HCT116 (cell line): ENCODE data around the gene FMO2. TPM values are rescaled to one million over a fixed set of nuclear protein-coding genes. Genes with fewer than 3 reads are reported as not detected.

Experiments
- ATAC-seq: fragments of 200-7000 bp; cut with Tn5 transposase; 2 replicates; pipeline ENCODE4 v1.9.1; 2020; ENCODE audit warnings: mild to moderate bottlenecking, moderate library complexity
- BruUV-seq: library from RNA; stranded (reverse); fragments of 400-500 nt; replicated peaks from 2 replicates; lab custom pipeline; 2021; lab: Mats Ljungman, UMichigan
- CTCF ChIA-PET: fragments of 300-600 bp; sonication (Branson Sonifier 250); formaldehyde crosslinking; loops from one replicate; lab custom pipeline; 2021; ENCODE audit warnings: antibody characterized with exemption; lab: Charles Lee
- POLR2A ChIA-PET: fragments of 300-600, 350-600 bp; sonication (Branson Sonifier 250); formaldehyde crosslinking; loops from one replicate; lab custom pipeline; 2021; ENCODE audit warnings: antibody characterized with exemption; lab: Charles Lee
- RAD21 ChIA-PET, 2 experiments: fragments of 300-600 bp; sonication (Branson Sonifier 250); formaldehyde crosslinking; loops; one replicate each; lab custom pipeline; 2023; ENCODE audit warnings: low total read pairs in 2 of 2; ENCODE audit not compliant: uncharacterized antibody in 2 of 2, unreplicated experiment in 2 of 2, low non-redundant PET in 1 of 2; lab: Charles Lee
- DNase-seq: peaks from one replicate; pipeline ENCODE4 v3.0.0-alpha.2; 2010; ENCODE audit warnings: low read depth, low spot score
- H2AFZ ChIP-seq: fragments of 200-600 bp; shearing (Covaris generic), sonication (generic); 2 replicates; pipeline ENCODE4 v1.6.1; 2017; ENCODE audit warnings: low read depth, mixed run types, mixed read lengths, antibody characterized with exemption, low read length; ENCODE audit not compliant: poor library complexity, severe bottlenecking
- H3K27ac ChIP-seq: 2 replicates; pipeline ENCODE4 v1.5.1; 2012; ENCODE audit warnings: low read depth, low read length
- H3K27me3 ChIP-seq: fragments of 200-600 bp; sonication (generic); 2 replicates; pipeline ENCODE4 v1.6.1; 2016; ENCODE audit warnings: mixed run types, low read length, mixed read lengths; ENCODE audit not compliant: insufficient read depth
- H3K36me3 ChIP-seq, 2 experiments: fragments of 200-500 bp in 1 of 2; fragments of 200-600 bp in 1 of 2; sonication (Bioruptor generic) in 1 of 2; sonication (generic) in 1 of 2; 2 replicates each; pipeline versions ENCODE4 v1.5.1 to v1.6.1; 2014 to 2016; ENCODE audit warnings: low read length in 2 of 2, inconsistent platforms in 1 of 2, mixed read lengths in 1 of 2, mixed run types in 1 of 2; ENCODE audit not compliant: insufficient read depth in 2 of 2, control insufficient read depth in 1 of 2
- H3K4me1 ChIP-seq, 2 experiments: fragments of 200-600 bp in 1 of 2; sonication (generic) in 1 of 2; 2 replicates each; pipeline versions ENCODE4 v1.5.1 to v1.6.1; 2012 to 2017; ENCODE audit warnings: low read length in 2 of 2, inconsistent platforms in 1 of 2, mild to moderate bottlenecking in 1 of 2, mixed read lengths in 1 of 2, mixed run types in 1 of 2, moderate library complexity in 1 of 2; ENCODE audit not compliant: insufficient read depth in 2 of 2, control insufficient read depth in 1 of 2
- H3K4me2 ChIP-seq: fragments of 200-600 bp; sonication (generic); 2 replicates; pipeline ENCODE4 v1.6.1; 2017; ENCODE audit warnings: mixed run types, low read length, mixed read lengths
- H3K4me3 ChIP-seq, 2 experiments: fragments of 200-600 bp in 1 of 2; sonication (generic) in 1 of 2; replicated peaks in 1 of 2; 2 replicates each; pipeline ENCODE4 v1.5.1; 2011 to 2016; ENCODE audit warnings: low read length in 2 of 2, control low read depth in 1 of 2, low read depth in 1 of 2, mild to moderate bottlenecking in 1 of 2, mixed read lengths in 1 of 2, mixed run types in 1 of 2
- H3K79me2 ChIP-seq: fragments of 200-600 bp; sonication (generic); 2 replicates; pipeline ENCODE4 v1.6.1; 2017; ENCODE audit warnings: mild to moderate bottlenecking, mixed run types, low read length, moderate library complexity, mixed read lengths; ENCODE audit not compliant: insufficient read depth
- H3K9ac ChIP-seq: fragments of 200-600 bp; sonication (generic); 2 replicates; pipeline ENCODE4 v1.6.1; 2016; ENCODE audit warnings: low read length, mixed read lengths
- H3K9me2 ChIP-seq: fragments of 200-600 bp; sonication (generic), shearing (Covaris generic); 2 replicates; pipeline ENCODE4 v1.6.1; 2017; ENCODE audit warnings: mixed run types, mild to moderate bottlenecking, moderate library complexity; ENCODE audit not compliant: insufficient read depth
- H3K9me3 ChIP-seq, 2 experiments: fragments of 200-500 bp in 1 of 2; fragments of 200-600 bp in 1 of 2; sonication (Bioruptor generic) in 1 of 2; sonication (generic) in 1 of 2; 2 replicates each; pipeline ENCODE4 v1.6.1; 2014 to 2017; ENCODE audit warnings: low read length in 2 of 2, mixed read lengths in 2 of 2, inconsistent platforms in 1 of 2, low read depth in 1 of 2, mild to moderate bottlenecking in 1 of 2, mixed run types in 1 of 2, moderate library complexity in 1 of 2; ENCODE audit not compliant: control insufficient read depth in 1 of 2, insufficient read depth in 1 of 2
- H4K20me1 ChIP-seq: fragments of 200-600 bp; sonication (generic), shearing (Covaris generic); 2 replicates; pipeline ENCODE4 v1.6.1; 2017; ENCODE audit warnings: mixed run types, mild to moderate bottlenecking, moderate library complexity; ENCODE audit not compliant: insufficient read depth
- EGR1 ChIP-seq: IDR thresholded peaks from 2 replicates; pipeline ENCODE4 v1.6.1; 2012; ENCODE audit warnings: low read depth
- FOSL1 ChIP-seq: IDR thresholded peaks from 2 replicates; pipeline ENCODE4 v1.6.1; 2012; ENCODE audit warnings: low read depth
- POLR2A ChIP-seq: IDR thresholded peaks from 2 replicates; pipeline ENCODE4 v1.7.0; 2011; ENCODE audit warnings: borderline replicate concordance; ENCODE audit not compliant: insufficient read depth, insufficient read length; ENCODE audit errors: extremely low read depth
- SIN3A ChIP-seq: IDR thresholded peaks from 2 replicates; pipeline ENCODE4 v1.6.1; 2012; ENCODE audit warnings: low read depth
- TCF7L2 ChIP-seq: IDR thresholded peaks from 2 replicates; pipeline ENCODE4 v1.7.0; 2011; ENCODE audit warnings: borderline replicate concordance, inconsistent platforms; ENCODE audit not compliant: insufficient read depth, insufficient read length; ENCODE audit errors: extremely low read depth
- intact Hi-C: fragments of 100-400 bp; cut with micrococcal nuclease; formaldehyde crosslinking; loops from 2 replicates; pipeline ENCODE4 v1.10.0; 2022
- total RNA-seq: library from RNA; stranded (reverse); gene quantifications from one replicate; pipeline ENCODE4 v1.2.1, GENCODE V29; 2021; ENCODE audit not compliant: unreplicated experiment
- TF ChIP-seq, protein P1 (sequence below): IDR thresholded peaks from 2 replicates; pipeline ENCODE4 v1.6.1; 2012
- TF ChIP-seq, protein P2 (sequence below): IDR thresholded peaks from 2 replicates; pipeline ENCODE4 v1.6.1; 2011; ENCODE audit warnings: mild to moderate bottlenecking, low read length, moderate library complexity; ENCODE audit not compliant: insufficient replicate concordance; ENCODE audit errors: extremely low read depth

FMO2 gene
- total RNA-seq, 1 experiment from 2014 or later, result 0.30 TPM

DNA sequence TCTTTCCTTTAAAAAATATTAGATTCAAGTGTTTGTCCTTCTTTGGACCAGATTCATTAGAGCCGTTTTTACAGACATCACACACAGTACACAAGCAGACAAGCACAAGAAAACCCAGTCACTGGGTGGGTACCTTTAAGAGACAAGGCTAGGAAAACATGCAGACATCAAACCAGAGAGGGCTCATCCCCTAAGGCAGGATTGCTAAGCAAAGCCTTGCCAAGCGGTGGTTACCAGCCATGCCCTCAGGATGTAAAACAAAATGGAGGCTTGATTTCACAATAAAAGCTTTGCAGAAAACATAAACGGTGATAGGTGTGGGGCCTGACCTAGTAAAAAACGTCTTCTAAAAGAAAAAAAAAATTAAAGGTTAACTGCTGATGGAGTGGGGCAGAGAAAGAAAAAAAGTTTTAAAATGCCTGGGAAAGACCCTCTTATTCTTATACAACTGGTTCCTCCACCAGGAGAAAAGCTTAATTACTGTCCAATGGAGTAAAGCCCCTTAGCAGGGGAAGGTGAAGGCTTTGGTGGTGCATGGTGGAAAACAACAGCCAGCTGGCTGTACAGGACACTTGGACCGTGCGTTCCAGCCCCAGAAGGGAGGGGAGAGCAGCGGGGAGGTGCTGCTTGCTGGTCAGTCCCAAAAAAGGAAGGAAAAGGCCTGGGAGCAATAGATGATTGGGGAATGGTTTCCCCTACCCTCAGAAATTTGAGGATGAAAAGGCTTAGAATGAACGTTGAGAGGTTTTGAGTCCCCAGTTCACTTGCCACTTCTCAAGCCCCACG, 32.8 kb downstream of the FMO2 start:
- ATAC-seq, result no peak
- no TSS peak for BruUV-seq
- H3K27ac ChIP-seq, result no peak overlapping the region
- RAD21 ChIA-PET, result no interaction called here
- CTCF ChIA-PET, result interaction anchor here (1.0 kb wide), 1 partner anchor 9 kb away, joined by 3 read pairs; no protein-coding TSS in a partner anchor
- H3K4me1 ChIP-seq, result no peaks in the 10 kb centered on the region
- H3K36me3 ChIP-seq, result no peaks in the 10 kb centered on the region
- no peaks in the 10 kb centered on the region for H3K9me2 ChIP-seq
- no peak overlapping the region for H3K9ac ChIP-seq
- POLR2A ChIA-PET, result no interaction called here
- H3K4me3 ChIP-seq, result no peak overlapping the region
- H4K20me1 ChIP-seq, result no peaks in the 10 kb centered on the region
- no peak for TF ChIP-seq EGR1
- TF ChIP-seq TCF7L2, result no peak
- TF ChIP-seq, protein P1, sequence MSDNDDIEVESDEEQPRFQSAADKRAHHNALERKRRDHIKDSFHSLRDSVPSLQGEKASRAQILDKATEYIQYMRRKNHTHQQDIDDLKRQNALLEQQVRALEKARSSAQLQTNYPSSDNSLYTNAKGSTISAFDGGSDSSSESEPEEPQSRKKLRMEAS, result no peak
- TF ChIP-seq FOSL1, result no peak
- no peak for TF ChIP-seq SIN3A
- TF ChIP-seq POLR2A, result no peak
- TF ChIP-seq, protein P2, sequence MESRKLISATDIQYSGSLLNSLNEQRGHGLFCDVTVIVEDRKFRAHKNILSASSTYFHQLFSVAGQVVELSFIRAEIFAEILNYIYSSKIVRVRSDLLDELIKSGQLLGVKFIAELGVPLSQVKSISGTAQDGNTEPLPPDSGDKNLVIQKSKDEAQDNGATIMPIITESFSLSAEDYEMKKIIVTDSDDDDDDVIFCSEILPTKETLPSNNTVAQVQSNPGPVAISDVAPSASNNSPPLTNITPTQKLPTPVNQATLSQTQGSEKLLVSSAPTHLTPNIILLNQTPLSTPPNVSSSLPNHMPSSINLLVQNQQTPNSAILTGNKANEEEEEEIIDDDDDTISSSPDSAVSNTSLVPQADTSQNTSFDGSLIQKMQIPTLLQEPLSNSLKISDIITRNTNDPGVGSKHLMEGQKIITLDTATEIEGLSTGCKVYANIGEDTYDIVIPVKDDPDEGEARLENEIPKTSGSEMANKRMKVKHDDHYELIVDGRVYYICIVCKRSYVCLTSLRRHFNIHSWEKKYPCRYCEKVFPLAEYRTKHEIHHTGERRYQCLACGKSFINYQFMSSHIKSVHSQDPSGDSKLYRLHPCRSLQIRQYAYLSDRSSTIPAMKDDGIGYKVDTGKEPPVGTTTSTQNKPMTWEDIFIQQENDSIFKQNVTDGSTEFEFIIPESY, result no peak
- TF ChIP-seq, all 23 proteins: peak for 0
- Histone ChIP-seq H3K79me2 (no peaks in the 10 kb centered on the region), H3K4me2 (no peak overlapping the region), H3K27me3 (no peaks in the 10 kb centered on the region), H3K9me3 (no peaks in the 10 kb centered on the region), H2AFZ (no peak overlapping the region)
- intact Hi-C loops, result no loop called here
- DNase-seq, result no peak
